ENCODE data around the gene GOLGB1.

The GOLGB1 gene

GRCh38 chr3:121670676-121671075 lies 78.9 kb downstream of the GOLGB1 start:
- DNase-seq: no peak

GRCh38 chr3:121667333-121667732 lies 82.2 kb downstream of the GOLGB1 start:
- no peak for DNase-seq

DNA sequence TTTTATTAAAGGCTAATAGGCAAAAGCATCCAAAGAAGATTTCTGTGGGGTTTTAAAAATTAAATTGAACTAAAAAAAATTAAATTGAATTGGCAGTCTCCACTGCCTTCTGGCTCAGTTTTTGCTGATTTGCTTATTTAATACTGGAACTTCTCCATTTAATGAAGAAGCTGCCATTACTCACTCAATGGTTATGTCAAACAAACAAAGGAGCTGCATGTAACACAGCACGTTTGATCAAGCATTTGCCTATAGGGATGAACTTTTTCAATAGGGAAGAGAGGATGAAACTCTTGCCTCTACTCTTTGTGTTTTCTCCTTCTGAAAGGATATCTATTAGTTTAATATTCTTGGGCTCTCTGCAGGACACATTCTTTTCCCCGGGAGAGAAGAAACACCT lies 84.1 kb downstream of the GOLGB1 start:
- DNase-seq: no peak

DNA sequence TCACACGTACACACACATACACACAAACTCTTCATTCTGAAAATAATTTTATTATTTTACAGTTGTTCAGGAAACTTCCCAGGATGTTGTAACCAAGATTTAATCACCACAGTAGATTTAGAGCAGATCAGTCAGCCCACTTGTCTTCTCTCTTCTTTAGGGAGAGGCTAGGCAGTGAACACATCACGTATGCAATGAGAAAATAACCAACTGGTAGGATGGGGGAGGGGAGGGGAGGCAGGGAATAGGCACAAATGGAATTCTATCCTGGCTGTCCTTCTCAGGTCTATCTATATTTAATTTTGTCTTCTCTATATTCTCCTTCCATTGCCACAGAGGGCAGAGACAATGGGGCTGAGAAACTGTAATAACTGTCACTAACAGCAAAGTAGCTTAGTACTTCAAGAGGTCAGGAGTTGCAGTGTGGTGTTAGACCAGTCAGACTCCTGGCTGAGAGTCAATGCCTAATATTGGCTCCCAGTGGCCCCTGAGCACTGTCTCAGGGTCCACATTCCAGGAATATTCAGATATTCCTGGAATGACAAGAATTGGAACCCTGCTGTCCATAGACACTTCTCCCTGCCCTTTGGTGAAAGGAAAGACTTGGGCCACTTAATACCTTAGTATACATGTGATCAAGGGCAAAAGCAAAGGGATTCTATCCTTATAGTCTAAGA lies 86.2 kb downstream of the GOLGB1 start:
- no peak for DNase-seq

DNA sequence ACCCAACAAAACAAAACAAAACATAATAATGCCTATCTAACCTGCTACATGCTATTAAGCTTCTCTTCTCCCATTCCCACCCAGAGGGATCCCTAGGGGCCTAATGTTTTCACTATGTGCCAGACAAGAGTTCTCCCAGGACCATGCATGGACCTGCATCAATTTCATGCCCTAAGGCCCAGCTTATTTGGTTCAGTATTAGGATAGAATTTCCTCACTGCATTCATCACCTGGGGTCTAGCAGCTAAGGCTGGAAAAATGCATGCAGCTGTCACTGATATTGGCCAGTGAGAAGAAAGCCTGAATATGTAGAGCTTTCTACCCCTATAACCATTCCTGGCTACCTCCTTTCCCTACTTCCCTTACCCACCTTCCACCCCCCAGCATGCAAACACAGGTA lies 86.8 kb downstream of the GOLGB1 start:
- DNase-seq: no peak

DNA sequence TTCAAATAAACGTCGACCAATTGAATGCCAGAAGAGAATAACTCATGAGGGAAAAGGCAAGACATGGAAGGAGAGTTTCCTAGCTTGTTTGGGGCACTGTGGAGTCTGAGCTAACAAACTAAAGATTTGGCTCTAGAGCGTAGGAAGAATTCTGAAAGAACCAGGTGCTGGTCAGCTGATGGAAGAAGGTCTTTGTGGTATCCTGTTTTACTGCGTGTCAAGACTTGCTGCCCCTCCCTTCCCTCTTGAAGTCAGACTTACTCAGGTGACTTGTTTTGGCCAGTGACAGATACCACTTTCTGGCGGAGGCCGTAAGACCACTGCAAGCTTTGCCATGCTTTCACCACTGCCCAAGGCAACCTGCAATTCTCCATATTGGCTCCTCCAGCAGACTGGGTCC lies 88.2 kb downstream of the GOLGB1 start:
- no peak for DNase-seq

GRCh38 chr3:121660356-121661171 lies 89.0 kb downstream of the GOLGB1 start, which contains the start of gene HCLS1:
Gene HCLS1 (minus strand): TSS chr3:121660903. CDS start chr3:121658347, 2,556 bp downstream.
- DNase-seq: no peak

DNA sequence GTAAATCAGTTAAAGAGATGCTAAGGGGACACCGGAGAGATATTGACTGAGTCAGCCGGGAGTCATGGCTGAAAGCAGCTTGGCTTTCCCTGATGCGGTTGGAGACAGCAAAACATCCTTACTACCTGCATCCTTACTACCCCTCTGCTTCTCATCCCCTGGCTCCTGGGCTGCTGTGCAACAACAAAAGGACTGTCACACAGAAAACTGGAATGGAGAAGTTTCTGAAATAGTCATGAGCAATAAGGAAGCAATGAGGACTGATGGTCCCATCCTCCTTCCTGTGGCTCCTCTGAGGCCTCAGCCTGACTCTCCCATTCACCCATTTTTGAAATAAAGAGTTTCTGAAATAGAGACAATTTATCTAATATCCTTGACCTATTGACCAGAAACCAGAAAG lies 90.0 kb downstream of the GOLGB1 start:
- no peak for DNase-seq

- DNase-seq: no peak
These were observed 90.7 kb downstream of the GOLGB1 start for GRCh38 chr3:121658716-121659435.

- no peak for DNase-seq
These were observed 94.8 kb downstream of the GOLGB1 start for GRCh38 chr3:121654493-121655385.

- no peak for DNase-seq
These were observed 97.9 kb downstream of the GOLGB1 start for GRCh38 chr3:121651684-121652083.

DNA sequence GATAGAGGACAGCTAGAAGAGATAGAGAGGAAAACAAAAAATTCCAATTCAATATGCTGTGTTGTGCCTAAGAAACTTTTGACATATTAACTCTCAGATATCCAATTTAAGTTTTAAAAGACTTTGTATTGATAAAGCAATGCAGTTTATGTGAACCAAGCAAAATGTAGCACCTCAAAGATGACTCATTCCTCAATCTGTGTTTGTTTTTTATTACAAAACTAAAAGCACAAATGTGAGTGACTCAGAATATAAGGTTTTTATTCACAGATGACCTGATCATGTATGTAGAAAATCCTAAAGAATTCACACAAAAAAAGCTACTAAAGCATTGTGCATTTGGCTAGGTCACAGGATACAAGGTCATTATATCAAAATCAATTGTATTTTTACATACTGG lies 99.9 kb downstream of the GOLGB1 start:
- no peak for DNase-seq

GRCh38 chr3:121648219-121648958 lies 101.2 kb downstream of the GOLGB1 start:
- DNase-seq: no peak

DNA sequence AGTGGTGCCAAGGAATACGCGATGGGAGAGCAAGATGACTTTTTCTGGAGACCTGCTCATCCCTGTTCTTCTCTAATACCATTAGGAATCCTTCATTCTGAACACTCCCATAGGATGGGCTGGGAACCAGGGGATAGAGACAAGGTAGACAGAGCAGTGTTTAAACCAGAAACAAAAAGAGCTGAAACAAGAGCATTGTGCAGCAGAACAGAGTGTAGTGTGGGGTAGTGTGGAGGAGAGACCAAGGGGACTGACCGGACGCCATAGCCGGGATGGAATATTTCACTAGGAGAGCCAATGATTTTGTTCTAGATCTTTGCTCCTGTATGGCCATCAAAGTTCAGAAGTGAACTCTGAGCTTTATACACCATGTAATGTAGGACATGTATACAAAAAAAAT lies 104.5 kb downstream of the GOLGB1 start:
- DNase-seq: no peak

DNA sequence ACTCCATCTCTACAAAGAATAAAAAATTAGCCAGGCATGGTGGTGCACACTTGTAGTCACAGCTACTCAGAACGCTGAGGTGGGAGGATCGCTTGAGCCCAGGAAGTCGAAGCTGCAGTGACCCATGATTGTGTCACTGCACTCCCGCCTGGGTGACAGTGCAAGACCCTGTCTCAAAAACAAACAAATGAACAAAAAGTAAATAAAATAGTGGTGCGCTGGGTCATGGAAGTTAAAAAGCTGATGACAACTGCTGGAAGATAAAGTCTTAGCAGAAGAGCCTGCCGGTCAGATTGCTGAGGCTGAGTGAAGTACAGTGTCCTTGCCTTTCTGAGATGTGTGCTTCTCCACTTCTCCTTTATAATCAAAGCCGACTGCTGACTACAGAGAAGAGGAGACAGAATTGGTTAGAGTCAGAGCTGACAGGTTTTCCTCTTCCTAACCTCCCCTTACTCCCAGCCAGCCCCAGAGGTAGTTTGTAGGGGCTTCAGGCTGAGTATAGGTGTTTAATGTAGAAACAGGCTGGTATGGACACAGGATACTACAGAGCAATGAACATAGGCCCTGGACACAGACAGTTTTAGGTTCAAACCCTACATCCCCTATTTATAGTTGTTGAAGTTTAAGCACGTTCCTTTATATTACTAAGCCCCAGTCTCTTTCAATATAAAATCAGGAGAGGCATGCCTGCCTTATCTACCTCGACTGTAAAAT lies 106.8 kb downstream of the GOLGB1 start:
- DNase-seq: no peak

GRCh38 chr3:121641127-121641526 lies 108.4 kb downstream of the GOLGB1 start:
- DNase-seq: no peak

DNA sequence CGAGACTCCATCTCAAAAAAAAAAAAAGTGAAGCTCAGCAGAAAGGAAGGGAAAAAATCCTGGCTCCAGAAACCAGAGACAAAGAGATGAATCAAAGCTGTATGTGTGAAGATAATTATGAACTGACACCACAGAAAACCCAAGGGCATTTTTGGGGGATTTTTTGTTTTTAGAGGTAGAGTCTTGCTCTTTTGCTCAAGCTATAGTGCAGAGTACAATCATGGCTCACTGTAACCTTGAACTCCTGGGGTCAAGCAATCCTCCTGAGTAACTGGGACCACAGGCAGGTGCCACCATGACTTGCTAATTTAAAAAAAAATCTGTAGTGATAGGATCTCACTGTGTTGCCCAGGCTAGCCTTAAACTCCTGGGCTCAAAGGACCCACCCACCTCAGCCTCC lies 111.6 kb downstream of the GOLGB1 start:
- DNase-seq: no peak

- DNase-seq: no peak
These were observed 119.2 kb downstream of the GOLGB1 start for GRCh38 chr3:121630355-121630754.

DNA sequence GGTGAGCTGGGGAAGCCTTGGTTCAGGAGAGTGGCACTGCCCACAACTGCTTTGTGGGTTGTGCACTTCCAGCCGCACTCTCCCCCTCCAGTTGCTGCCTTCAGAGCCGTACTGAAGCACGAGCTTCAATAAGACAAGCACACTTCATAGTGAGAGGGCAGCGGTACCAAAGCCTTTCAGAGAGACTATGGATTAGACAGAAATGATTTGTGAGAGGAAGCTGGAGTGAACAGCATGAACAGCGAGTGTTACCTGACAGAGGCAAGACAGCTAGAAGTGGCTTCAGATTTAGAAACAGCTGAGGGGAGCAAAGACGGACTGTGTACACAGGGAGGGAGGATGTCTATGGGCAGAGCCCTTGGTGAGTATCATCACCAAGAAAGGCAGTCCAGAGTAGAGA lies 119.9 kb downstream of the GOLGB1 start:
- DNase-seq: no peak

- DNase-seq: no peak
These were observed 121.9 kb downstream of the GOLGB1 start for GRCh38 chr3:121627622-121628021.

GRCh38 chr3:121627211-121627610 lies 122.3 kb downstream of the GOLGB1 start:
- DNase-seq: no peak

Measured in NCI-H524 treated with DMSO at 0.1 percent for 48 hours (cell line).